GM19239 (cell line): ENCODE results near the gene CD3G.
"Not testable (repeated sequence)": the region's sequence is repeated elsewhere in the genome, so short reads cannot be mapped to it uniquely, and the experiment has no call there.

Experiments used
- DNase-seq: peaks from one replicate; pipeline ENCODE4 v3.0.0; 2011; ENCODE audit warnings: low spot score; ENCODE audit not compliant: insufficient read length
- FAIRE-seq: peaks from 2 replicates; lab custom pipeline; 2011; peaks lifted over from hg19 to GRCh38; lab: Jason Lieb, UNC

Gene CD3G

DNA sequence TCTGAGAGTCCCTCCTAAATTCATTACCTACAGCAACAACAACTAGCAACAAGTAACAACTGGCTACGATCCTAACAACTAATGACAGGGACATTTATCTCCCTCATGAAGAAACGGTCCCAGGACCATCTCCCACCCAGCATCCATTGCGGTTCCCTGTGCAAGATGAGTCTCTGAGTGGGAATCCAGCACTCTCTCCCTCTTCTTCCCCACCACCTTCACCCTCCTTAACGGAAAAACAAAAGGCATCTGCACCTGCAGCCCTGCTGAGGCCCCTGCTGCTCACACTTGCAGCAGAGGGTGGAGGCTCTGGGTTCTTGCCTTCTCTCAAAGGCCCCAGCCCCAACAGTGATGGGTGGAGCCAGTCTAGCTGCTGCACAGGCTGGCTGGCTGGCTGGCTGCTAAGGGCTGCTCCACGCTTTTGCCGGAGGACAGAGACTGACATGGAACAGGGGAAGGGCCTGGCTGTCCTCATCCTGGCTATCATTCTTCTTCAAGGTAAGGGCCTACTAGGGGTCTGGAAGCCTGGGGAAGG lies at the start of gene CD3G:
CD3G (plus strand) TSS at position 364 of the 535 bp plus-strand sequence; CDS start at position 444, 80 bp downstream.
- no peak for FAIRE-seq
- no peak for DNase-seq

DNA sequence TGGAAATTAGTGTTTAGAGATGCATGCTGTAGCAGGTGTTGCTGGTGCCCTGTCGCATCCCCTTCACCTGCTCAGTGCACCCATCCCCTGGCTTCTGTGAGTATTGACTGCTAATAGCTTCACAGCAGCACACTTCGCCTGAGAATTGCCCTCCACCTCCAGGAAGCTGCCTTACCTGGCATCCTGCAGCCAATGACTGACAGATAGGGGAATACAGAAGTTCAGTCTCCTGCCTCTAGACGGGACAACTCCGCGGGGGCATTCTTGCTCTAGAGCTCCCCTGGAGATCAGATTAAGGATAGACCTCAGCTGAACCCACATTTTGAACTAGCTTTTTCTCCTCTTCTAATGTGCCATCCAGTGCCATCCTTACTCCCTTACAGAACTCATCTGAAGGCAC lies 48.9 kb upstream of the CD3G start:
- DNase-seq (no peak), FAIRE-seq (no peak)

DNA sequence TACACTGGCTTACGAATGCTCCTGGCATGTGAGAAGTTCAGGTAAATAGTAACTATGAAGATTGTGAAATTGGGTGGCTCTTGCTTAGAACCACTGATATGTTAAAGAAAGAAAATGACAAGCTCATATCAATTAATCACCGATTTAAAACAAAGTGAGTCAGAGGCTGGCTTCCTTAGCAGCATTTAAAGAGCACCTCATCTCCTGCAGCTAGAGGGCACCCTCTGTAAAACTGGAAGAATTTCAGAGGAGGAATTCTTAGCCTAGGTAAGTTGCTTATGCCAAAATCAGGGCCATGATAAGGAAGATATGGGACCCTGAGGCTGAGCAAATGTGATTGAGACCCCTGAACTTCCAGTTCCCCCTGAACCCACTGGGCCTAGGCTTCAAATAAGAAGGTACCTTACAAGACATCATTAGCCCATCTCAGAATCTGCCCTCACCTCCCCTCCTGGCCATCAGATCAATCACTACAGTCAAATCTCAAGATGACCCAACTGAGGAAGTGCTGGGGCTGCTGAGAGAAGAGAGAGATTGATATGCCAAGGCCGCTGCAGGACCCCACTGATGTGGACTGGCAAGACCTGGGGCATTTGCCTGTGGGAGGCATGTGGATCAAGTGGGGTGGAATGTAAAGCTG lies 48.2 kb upstream of the CD3G start:
- DNase-seq (no peak), FAIRE-seq (peak; percentile 59)

DNA sequence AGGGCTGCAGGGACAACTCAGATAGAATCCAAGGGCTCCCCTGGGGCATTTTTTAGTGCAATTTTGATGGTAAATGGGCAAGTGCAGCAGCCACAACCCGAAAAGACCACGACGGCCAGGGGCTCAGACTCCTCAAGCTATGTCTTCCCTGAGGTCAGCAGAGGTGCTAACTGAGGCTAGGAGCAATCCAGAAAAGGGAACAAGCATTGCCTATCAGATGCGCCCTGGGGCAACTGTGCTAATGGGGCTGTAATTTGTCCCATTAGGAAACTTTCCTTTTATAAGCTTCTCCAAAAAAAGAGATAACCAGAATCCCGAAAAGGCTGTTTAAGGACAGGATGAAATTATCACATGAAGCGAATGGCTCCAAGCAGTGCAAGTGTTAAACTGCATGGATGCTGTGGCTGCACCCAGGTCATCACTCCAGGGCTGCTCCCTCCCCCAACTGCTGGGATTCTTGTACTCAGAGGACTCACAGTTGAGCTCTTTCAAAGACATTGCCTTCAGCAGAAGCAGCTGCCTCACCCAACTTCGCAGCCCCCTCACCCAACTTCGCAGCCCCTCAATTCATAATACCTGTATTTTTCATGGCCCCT lies 42.4 kb upstream of the CD3G start:
- FAIRE-seq (no peak), DNase-seq (no peak)

DNA sequence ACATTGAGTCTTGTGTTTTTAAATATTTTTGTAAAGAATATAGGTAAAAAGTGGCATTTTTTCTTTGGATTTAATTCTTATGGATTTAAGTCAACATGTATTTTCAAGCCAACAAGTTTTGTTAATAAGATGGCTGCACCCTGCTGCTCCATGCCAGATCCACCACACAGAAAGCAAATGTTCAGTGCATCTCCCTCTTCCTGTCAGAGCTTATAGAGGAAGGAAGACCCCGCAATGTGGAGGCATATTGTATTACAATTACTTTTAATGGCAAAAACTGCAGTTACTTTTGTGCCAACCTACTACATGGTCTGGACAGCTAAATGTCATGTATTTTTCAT lies 39.9 kb upstream of the CD3G start:
- FAIRE-seq: no peak
- DNase-seq: no peak

DNA sequence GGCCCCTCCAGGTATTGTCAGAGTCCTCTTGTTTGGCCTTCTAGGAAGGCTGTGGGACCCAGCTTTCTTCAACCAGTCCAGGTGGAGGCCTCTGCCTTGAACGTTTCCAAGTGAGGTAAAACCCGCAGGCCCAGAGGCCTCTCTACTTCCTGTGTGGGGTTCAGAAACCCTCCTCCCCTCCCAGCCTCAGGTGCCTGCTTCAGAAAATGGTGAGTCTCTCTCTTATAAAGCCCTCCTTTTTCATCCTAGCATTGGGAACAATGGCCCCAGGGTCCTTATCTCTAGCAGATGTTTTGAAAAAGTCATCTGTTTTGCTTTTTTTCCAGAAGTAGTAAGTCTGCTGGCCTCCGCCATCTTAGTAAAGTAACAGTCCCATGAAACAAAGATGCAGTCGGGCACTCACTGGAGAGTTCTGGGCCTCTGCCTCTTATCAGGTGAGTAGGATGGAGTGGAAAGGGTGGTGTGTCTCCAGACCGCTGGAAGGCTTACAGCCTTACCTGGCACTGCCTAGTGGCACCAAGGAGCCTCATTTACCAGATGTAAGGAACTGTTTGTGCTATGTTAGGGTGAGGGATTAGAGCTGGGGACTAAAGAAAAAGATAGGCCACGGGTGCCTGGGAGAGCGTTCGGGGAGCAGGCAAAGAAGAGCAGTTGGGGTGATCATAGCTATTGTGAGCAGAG lies 39.4 kb upstream of the CD3G start, which contains the start of gene CD3E:
CD3E (plus strand) TSS at position 163 of the 681 bp plus-strand sequence; CDS start at position 386, 223 bp downstream.
- no peak for FAIRE-seq
- no peak for DNase-seq

DNA sequence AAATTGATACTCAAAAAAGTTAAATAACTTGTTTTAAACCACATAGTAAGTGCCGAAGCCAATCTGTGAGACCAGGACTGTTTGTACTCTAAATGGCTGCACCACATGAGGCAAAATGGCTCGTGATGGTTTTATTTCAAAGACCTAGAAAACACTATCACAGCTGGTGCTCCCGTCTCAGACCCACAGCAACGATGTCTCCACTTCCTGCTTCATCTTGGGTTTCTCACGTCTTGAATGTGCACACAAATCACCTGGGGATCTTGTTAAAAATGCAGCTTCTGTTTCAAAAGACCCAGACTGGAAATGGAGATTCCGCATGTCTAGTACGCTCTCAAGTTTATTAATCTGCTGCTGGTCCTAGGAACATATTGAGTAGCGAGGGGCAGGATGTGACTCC lies 38.4 kb upstream of the CD3G start:
- peak; percentile 52 for FAIRE-seq
- no peak for DNase-seq

DNA sequence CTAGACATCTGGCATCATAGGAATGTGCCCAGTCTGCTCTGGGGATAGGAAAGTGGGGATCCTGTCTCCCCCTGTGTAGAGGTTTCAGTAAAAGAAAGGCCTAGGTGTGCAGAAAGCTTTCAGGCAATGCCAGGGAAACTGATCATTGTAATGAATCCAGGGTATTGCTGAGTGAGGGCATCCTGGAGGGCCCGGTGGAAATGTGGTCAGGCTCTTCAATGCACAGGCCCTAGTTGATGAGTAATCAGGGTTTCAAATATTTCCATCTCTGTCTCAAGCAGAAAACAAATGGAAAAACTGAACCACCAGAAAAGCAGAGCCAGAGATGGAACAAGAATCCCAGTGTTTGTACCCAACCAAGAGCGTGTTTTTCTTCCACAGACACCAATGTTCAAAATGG lies 37.6 kb upstream of the CD3G start:
- FAIRE-seq: no peak
- DNase-seq: no peak

DNA sequence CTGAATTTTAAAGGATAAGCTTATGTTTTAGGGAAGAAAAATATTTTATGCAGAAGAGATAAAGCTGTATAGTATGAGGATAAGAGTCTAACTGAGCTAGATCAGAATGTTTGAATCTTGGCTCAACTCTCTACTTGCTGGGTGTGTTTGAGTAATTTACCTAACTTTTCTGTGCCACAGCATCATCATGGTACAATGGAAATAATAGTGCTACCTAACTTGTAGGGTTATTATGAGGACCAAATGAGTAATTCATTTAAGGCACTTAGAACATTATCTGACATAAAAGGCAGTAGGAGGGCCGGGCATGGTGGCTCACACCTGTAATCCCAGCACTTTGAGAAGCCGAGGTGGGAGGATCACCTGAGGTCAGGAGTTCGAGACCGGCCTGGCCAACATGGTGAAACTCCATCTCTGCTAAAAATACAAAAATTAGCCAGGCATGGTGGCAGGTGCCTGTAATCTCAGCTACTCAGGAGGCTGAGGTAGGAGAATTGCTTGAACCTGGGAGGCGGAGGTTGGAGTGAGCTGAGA lies 35.1 kb upstream of the CD3G start:
- not testable (repeated sequence) for DNase-seq, FAIRE-seq

DNA sequence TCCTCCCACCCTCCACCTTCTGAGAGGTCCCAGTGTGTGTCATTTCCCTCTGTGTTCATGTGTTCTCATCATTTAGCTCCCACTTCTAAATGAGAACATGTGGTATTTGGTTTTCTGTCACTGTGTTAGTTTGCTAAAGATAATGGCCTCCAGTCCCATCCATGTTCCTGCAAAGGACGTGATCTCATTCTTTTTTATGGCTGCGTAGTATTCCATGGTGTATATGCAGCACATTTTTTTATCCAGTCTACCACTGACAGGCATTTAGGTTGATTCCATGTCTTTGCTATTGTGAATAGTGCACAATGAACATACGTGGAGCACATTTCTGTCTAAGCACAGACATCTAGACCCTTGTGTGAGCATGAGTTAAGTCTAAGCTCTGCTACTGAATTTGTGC lies 33.9 kb upstream of the CD3G start:
- DNase-seq (no peak), FAIRE-seq (no peak)

DNA sequence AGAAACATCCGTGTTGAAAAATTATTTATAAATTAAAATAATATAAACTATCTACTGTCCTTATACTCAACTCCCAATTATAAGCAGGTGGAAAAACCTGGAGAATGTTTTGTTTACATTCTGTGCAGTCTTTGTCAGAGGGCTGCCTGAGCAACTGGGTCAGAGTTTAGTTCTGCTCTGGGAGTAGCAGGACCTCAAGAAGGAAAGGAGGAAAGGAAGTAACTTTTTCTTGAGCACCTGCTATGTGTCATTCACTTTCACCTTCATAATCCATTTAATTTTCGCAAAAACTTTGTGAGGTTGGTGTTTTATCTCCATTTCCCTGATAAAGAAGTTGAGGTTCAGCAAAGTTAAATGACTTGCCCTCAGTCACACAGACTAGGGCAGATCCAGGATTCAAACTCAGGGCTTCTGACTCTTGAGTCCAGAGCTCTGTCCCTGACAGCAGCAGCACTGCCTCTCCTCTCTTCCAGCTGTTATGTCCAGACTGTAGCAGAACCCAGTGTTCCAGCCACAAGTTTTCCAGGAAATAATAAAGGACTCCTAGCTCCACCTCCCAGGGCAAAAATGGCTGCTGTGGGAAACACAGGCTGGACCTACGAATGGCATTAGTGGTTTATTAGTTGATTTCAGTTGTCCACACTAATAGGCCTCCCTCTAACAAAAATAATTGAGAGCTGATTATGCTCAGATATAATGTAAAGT lies 33.2 kb upstream of the CD3G start:
- no peak for DNase-seq
- no peak for FAIRE-seq

DNA sequence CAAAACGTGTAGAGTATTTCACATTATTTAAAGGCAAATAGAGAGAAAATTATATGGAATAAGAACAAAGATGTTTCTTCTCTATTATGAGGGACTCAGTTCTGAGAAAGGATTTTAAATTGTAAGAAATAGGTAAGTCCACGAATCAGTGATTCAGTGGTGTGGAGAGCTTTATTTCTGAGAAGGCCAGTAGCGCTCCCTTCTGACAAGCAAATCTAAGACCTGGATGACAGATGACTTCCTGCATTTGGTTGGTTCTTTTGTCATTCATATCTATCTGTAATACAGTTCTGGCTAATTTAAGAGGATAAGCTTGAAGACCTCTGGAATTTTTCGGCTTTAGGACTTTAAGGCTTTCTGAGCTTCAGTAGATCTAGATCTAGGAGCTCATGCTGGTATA lies 32.6 kb upstream of the CD3G start:
- FAIRE-seq (no peak), DNase-seq (no peak)

DNA sequence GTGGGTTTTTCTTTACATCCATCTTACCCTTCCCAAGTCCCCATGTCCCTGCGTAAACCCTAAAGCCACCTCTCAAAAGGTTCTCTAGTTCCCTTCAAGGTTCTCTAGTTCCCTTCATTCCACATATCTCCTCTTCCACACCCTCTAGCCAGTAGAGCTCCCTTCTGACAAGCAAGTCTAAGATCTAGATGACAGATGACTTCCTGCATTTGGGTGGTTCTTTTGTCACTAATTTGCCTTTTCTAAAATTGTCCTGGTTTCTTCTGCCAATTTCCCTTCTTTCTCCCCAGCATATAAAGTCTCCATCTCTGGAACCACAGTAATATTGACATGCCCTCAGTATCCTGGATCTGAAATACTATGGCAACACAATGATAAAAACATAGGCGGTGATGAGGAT lies 31.8 kb upstream of the CD3G start:
- DNase-seq: no peak
- no peak for FAIRE-seq

DNA sequence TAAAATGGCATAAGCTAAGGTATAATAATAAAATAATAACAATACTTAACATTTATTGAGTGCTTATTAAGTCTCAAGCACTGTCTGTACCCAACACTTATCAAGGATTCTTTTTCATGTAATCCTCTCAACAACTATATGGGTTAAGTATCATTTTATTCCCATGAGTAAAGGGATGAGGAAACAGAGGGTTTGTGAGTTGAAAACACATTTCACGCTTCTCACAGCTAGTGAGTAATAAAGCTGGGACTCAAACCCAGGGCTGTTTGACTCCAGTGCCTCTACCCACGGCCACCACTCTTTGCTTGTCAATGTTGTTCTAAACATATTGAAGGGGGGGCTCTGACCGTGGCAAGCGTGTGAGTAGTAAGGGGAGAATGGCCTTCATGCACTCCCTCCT lies 30.9 kb upstream of the CD3G start:
- no peak for FAIRE-seq
- DNase-seq: no peak

DNA sequence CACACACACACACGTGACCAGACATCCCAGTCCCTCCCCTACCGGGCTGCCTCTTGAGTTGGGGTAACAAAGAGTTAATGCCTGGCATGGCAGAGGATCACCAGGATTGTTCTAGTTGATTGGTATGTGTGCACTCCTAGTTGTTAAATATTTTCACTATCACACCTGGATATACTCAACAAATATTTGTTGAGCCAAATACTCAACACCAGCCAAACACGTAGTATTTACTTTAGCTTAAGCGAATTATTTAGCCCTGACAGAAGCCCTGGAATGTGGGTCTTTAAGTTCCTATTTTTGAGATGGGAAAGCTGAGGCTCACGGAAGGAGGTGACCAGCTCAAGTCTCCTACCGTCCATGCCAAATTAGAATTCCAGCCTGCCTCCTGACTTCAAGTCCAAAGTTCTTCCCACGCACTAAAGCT lies 29.1 kb upstream of the CD3G start:
- no peak for DNase-seq
- peak; percentile 11 for FAIRE-seq

DNA sequence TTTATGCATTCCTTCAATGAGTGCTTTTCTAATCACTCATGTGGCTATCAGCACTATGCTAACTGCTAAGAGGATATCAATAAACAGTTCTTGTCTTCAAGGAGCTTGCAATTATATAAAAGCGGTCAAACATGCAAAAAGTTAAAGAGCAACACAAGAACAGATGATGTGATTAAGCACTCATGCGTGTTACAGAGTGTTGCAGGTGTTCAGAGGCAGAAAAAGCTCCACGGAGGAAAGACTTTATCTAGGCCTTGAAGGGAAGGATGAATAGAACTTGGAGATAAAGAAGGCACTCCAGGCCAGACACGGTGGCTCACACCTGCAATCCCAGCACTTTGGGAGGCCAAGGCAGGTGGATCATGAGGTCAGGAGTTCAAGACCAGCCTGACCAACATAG lies 26.0 kb upstream of the CD3G start:
- FAIRE-seq (no peak), DNase-seq (no peak)

DNA sequence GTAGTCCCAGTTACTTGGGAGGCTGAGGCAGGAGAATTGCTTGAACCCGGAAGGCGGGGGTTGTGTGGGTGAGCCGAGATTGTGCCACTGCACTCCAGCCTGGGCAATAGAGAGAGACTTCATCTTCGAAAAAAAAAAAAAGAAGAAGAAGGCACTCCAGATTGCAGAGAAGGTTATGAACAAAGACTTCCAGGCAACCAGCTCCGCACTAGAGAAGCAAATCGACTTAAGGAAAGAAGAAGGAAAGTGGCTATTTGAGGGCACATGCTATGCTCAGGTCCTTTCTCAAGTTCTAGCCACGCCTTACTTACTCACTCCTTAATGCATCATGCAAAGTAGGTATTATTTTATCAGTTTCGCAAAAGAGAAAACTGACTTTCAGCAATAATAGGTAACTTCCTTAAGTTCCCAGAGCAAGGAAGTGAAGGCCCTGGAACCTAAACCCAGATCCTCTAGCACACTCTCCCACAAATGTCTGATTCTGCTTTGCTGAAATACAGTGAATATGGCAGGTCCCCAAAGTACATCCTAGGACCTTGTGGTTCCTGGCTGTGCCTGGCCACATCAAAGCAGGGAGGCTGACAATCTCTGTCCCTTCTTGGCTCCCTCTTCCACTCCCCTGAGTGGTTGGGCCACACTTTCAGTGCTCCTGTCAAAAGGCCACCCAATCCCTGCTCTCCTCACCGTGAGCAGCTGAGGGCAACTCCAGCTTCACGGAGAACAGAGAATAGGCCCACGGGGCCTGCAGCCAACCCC lies 25.4 kb upstream of the CD3G start:
- no peak for DNase-seq
- FAIRE-seq: no peak

DNA sequence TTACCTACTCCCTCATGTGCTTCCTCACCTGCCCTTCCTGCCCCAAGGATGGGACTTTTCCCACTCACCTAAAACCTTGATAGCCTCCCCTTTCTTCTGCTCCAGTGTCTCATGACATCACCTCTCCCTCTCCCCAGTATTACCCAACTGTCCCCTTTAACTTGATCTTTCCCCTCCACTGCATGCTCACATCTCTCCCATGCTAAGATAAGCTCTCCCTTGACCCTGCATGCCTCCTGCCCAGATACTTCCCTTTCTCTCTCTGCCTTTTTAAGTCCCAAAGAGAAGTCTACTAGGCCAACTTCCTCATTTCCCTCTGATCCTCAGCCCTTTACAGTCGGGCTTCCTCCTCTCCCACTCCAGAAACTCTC lies 24.8 kb upstream of the CD3G start:
- no peak for FAIRE-seq
- no peak for DNase-seq

DNA sequence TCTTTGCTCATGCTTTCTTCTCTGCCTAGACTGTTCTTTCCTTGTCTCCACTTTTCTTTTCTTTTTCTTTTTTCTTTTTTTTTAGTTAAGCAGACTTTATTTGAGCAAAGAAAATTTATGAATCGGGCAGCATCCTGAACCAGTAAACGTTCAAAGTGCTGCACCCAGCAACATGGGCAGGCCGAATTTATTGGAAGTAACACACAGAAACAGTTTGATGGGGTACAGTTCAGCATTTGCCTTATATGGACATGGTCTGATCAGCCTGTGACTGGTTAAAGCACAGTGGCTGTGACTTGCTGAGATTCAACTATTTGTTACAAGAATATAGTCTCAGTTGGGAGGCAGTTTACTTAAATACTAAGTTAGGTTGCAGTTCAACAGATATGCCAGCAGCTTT lies 23.6 kb upstream of the CD3G start:
- DNase-seq (no peak), FAIRE-seq (no peak)
